Nephron progenitor cell (in vitro differentiated cells): ENCODE data around the gene AOPEP.
A peak's percentile ranks its signal among the peaks of the same experiment; 100 is the strongest.

Experiments used
- DNase-seq: peaks from one replicate; pipeline ENCODE4 v3.0.0; 2021
- H3K27ac Mint-ChIP-seq: 2 replicates; pipeline ENCODE4 v1.8.0; 2021; ENCODE audit warnings: mild to moderate bottlenecking, moderate library complexity, mixed read lengths
- H3K27me3 Mint-ChIP-seq: 2 replicates; pipeline ENCODE4 v1.8.0; 2021; ENCODE audit warnings: mild to moderate bottlenecking, low read depth, mixed read lengths; ENCODE audit not compliant: poor library complexity
- H3K36me3 Mint-ChIP-seq: 2 replicates; pipeline ENCODE4 v1.8.0; 2021; ENCODE audit warnings: low read depth, mixed read lengths
- H3K4me1 Mint-ChIP-seq: 2 replicates; pipeline ENCODE4 v1.8.0; 2021; ENCODE audit warnings: mixed read lengths
- H3K4me3 Mint-ChIP-seq: 2 replicates; pipeline ENCODE4 v1.8.0; 2021; ENCODE audit warnings: mild to moderate bottlenecking, moderate library complexity, mixed read lengths
- H3K9me3 Mint-ChIP-seq: 2 replicates; pipeline ENCODE4 v1.8.0; 2021; ENCODE audit warnings: mild to moderate bottlenecking, moderate library complexity, mixed read lengths
- TF ChIP-seq, protein P1 (sequence below): fragments of 200-600 bp; sonication (generic); IDR thresholded peaks from 2 replicates; pipeline ENCODE4 v1.5.0; 2021; ENCODE audit warnings: antibody characterized with exemption

AOPEP gene

DNA sequence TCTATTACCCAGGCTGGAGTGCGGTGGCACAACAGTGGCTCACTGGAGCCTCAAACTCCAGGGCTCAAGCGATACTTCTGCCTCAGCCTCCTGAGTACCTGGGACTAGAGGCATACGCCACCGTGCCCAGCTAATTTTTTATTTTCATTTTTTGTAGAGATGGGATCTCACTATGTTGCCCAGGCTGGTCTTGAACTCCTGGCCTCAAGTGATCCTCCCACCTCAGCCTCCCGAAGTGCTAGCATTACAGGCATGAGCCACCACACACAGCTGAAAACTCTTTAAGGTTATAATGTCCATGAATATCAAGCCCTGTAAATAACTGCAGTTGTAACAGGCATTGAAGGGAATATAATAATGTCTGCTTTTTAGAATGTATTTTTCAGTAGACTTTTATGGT, 271.2 kb downstream of the AOPEP start:
- DNase-seq, result no peak
- no peaks in the 10 kb centered on the region for H3K9me3 Mint-ChIP-seq
- TF ChIP-seq, protein P1, sequence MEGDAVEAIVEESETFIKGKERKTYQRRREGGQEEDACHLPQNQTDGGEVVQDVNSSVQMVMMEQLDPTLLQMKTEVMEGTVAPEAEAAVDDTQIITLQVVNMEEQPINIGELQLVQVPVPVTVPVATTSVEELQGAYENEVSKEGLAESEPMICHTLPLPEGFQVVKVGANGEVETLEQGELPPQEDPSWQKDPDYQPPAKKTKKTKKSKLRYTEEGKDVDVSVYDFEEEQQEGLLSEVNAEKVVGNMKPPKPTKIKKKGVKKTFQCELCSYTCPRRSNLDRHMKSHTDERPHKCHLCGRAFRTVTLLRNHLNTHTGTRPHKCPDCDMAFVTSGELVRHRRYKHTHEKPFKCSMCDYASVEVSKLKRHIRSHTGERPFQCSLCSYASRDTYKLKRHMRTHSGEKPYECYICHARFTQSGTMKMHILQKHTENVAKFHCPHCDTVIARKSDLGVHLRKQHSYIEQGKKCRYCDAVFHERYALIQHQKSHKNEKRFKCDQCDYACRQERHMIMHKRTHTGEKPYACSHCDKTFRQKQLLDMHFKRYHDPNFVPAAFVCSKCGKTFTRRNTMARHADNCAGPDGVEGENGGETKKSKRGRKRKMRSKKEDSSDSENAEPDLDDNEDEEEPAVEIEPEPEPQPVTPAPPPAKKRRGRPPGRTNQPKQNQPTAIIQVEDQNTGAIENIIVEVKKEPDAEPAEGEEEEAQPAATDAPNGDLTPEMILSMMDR, result no peak
- H3K27me3 Mint-ChIP-seq, result peaks cover 6% of the 10 kb centered on the region
- H3K4me1 Mint-ChIP-seq, result peaks cover 57% of the 10 kb centered on the region
- H3K36me3 Mint-ChIP-seq, result no peaks in the 10 kb centered on the region
- H3K27ac Mint-ChIP-seq, result no peak overlapping the region
- no peak overlapping the region for H3K4me3 Mint-ChIP-seq

DNA sequence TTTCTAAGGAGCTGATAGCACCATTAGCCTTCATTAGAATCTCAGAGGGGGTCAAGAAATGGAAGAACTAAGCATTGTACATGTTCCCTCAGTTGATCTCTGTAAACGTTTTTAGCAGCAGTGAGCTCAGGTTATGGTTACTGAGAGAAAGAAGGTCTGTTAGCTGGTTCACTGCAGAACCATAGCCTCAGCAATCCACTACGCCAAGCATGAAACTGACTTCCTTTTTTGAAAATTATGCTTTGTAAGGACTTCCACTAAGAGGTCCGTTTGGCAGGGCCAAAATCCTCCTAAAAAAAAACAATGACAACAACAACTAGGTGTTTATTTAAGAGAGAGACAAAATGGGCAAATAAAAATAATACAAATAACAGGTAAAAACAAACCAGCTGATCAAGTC, 273.3 kb downstream of the AOPEP start:
- H3K27ac Mint-ChIP-seq, result no peak overlapping the region
- TF ChIP-seq, protein P1, result no peak
- H3K27me3 Mint-ChIP-seq, result peaks cover 6% of the 10 kb centered on the region
- no peaks in the 10 kb centered on the region for H3K9me3 Mint-ChIP-seq
- no peak for DNase-seq
- no peak overlapping the region for H3K4me3 Mint-ChIP-seq
- no peaks in the 10 kb centered on the region for H3K36me3 Mint-ChIP-seq
- H3K4me1 Mint-ChIP-seq, result peaks cover 56% of the 10 kb centered on the region

DNA sequence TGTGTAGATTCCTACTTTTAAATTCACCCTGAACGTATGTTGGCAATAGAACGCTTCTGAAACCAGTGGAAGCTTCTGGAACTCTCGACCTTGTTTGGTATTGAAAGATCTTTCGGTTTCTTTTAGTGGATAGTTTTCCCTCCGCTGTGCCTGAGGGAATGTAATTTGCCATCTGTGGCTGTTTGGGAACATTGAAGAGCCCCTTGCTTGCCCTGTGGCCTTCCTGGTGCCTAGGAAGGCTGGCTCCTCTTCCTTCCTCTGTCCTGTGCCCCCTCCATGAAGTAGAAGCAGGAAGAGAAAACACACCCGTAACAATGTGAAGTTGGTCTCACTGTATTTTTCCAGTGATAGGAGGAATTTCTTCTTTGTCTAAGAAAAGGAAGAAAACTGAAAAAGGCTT, 274.3 kb downstream of the AOPEP start:
- Mint-ChIP-seq H3K4me3 (no peak overlapping the region), H3K27me3 (peaks cover 8% of the 10 kb centered on the region), H3K4me1 (peaks cover 53% of the 10 kb centered on the region), H3K36me3 (no peaks in the 10 kb centered on the region), H3K9me3 (no peaks in the 10 kb centered on the region), H3K27ac (no peak overlapping the region)
- DNase-seq, result no peak
- TF ChIP-seq, protein P1, result no peak

- Mint-ChIP-seq H3K36me3 (no peaks in the 10 kb centered on the region), H3K4me1 (peaks cover 53% of the 10 kb centered on the region)
These were observed 275.2 kb downstream of the AOPEP start for GRCh38 chr9:95001720-95002119.

DNA sequence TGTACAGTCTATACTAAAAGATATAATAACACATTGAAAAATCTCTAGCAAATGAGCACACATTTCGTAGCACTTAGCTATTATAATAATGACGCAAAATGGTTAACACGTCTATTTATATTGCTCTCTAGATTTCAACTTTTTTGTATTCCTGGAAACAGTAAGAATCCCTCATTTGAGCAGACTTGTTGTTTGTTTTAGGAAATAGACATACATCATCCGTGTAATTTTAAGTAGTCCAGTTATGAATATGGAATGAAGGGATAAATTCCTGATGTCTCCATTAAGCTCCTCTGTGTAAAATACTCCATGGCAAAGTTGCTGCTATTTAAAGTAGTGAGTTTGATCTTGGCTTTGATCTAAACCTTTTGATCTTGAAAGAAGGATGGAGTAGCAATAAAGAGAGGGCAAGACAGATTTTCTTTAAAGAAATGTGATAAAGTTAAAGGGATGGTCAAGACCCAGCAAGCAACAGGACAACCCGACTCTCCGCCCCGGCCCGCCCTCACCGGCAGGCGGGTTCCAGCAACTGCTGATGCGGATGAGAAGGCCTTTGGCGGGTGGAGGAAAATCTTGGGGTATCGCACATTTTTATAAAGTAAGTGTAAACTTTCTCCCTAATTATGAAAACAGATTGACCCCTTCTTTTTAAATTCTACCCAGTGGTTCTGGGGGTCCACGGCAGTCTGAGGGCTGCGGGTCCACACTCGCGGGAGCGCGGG, 277.4 kb downstream of the AOPEP start:
- TF ChIP-seq, protein P1, result no peak
- Mint-ChIP-seq H3K27ac (no peak overlapping the region), H3K36me3 (no peaks in the 10 kb centered on the region), H3K9me3 (no peaks in the 10 kb centered on the region), H3K4me1 (peaks cover 68% of the 10 kb centered on the region), H3K4me3 (peak overlapping the region; percentile 90), H3K27me3 (peaks cover 4% of the 10 kb centered on the region)
- DNase-seq, result peak; percentile 61

More at GRCh38 chr9:95001720-95002119, 275.2 kb downstream of the AOPEP start:
- DNase-seq, result no peak
- Mint-ChIP-seq H3K4me3 (no peak overlapping the region), H3K9me3 (no peaks in the 10 kb centered on the region), H3K27me3 (peaks cover 4% of the 10 kb centered on the region), H3K27ac (no peak overlapping the region)
- TF ChIP-seq, protein P1, result no peak
